Left colon (tissue), 2 donors: ENCODE results near the gene RSKR. TPM values are rescaled to one million over a fixed set of nuclear protein-coding genes. Genes with fewer than 3 reads are reported as not detected.
A peak's percentile ranks its signal among the peaks of the same experiment; 100 is the strongest.

Source experiments
- ATAC-seq: fragments of 200-7000 bp; cut with Tn5 transposase; one replicate; pipeline ENCODE4 v1.9.1; 2020; ENCODE audit warnings: mild to moderate bottlenecking, moderate library complexity
- DNase-seq, 2 donors: peaks; one replicate each; pipeline ENCODE4 v3.0.0-alpha.2; 2020
- intact Hi-C, 2 donors: fragments of 100-400 bp; cut with DNase I in 1 of 2; cut with micrococcal nuclease in 1 of 2; formaldehyde crosslinking; loops; one replicate each; pipeline versions ENCODE4 v1.11.2 to v1.14.0; 2022; cut with DNase I, micrococcal nuclease
- total RNA-seq, 2 donors: library from RNA; stranded (reverse); fragmentation: NEBNext Ultra II Directional; extraction: Animal tissue kit (Norgen Biotek cat#: 25700); gene quantifications; one replicate each; pipeline ENCODE4 v1.2.1, GENCODE V29; 2021
- donor health status: DM: no; HTN: no; CAD: no.
- donor health status: DM: yes; HTN: yes; CAD: no.

The RSKR gene
- total RNA-seq, 2 donors from 2014 or later = 10.2 to 13.5 TPM

GRCh38 chr17:28570716-28571360 is 43.1 kb downstream of the RSKR start:
- DNase-seq (peak; percentile 58 to 63), ATAC-seq (peak; percentile 57)
- intact Hi-C loops = no loop called here

- no peak for DNase-seq
- intact Hi-C loops = no loop called here
- no peak for ATAC-seq
Measured at GRCh38 chr17:28569446-28569845, 44.5 kb downstream of the RSKR start.

GRCh38 chr17:28567604-28568003 is 46.4 kb downstream of the RSKR start:
- intact Hi-C loops = no loop called here
- no peak for ATAC-seq
- no peak for DNase-seq

- ATAC-seq (no peak), DNase-seq (no peak)
- intact Hi-C loops = no loop called here
Measured at GRCh38 chr17:28563475-28563874, 50.5 kb downstream of the RSKR start.

Other genes starting within 250 kb of the RSKR start
- not detected for gene SEBOX, start 249.0 kb downstream of the RSKR start, total RNA-seq
- under 1 TPM in 1 of 2 donors, not detected in 1; 0.11 TPM for gene VTN, start 243.9 kb downstream of the RSKR start, total RNA-seq
- 10 to 100 TPM; 11.7 to 12.7 TPM for gene SARM1, start 242.5 kb downstream of the RSKR start, total RNA-seq
- 10 to 100 TPM in 1 of 2 donors, 1 to 10 TPM in 1; 6.3 to 17.5 TPM for gene SLC46A1, start 208.0 kb downstream of the RSKR start, total RNA-seq
- gene SLC13A2, start 140.5 kb downstream of the RSKR start, total RNA-seq = 10 to 100 TPM; 24.4 to 26.5 TPM
- under 1 TPM; 0.36 to 0.64 TPM for gene FOXN1, start 107.8 kb downstream of the RSKR start, total RNA-seq
- 10 to 100 TPM; 26.7 to 32.4 TPM for gene UNC119, start 61.6 kb downstream of the RSKR start, total RNA-seq
- gene PIGS, start 42.7 kb downstream of the RSKR start, total RNA-seq = 10 to 100 TPM; 82.5 to 94.6 TPM
- gene ALDOC, start 37.3 kb downstream of the RSKR start, total RNA-seq = 10 to 100 TPM; 26.0 to 38.6 TPM
- 10 to 100 TPM in 1 of 2 donors, 1 to 10 TPM in 1; 9.7 to 24.4 TPM for gene SPAG5, start 15.2 kb downstream of the RSKR start, total RNA-seq
- 100 to 1,000 TPM; 129 to 135 TPM for gene BLTP2, start 31.0 kb upstream of the RSKR start, total RNA-seq
- gene SDF2, start 47.7 kb upstream of the RSKR start, total RNA-seq = 10 to 100 TPM; 51.1 to 52.3 TPM
- 10 to 100 TPM; 43.8 to 50.5 TPM for gene SUPT6H, start 48.0 kb upstream of the RSKR start, total RNA-seq
- gene PROCA1, start 97.7 kb upstream of the RSKR start, total RNA-seq = 1 to 10 TPM; 1.4 to 1.8 TPM
- 10 to 100 TPM in 1 of 2 donors, 1 to 10 TPM in 1; 6.9 to 17.4 TPM for gene RAB34, start 103.7 kb upstream of the RSKR start, total RNA-seq
- 1,000 to 10,000 TPM; 1,131 to 1,234 TPM for gene RPL23A, start 105.8 kb upstream of the RSKR start, total RNA-seq
- 10 to 100 TPM in 1 of 2 donors, 1 to 10 TPM in 1; 7.1 to 12.8 TPM for gene TLCD1, start 112.0 kb upstream of the RSKR start, total RNA-seq
- gene NEK8, start 114.6 kb upstream of the RSKR start, total RNA-seq = 1 to 10 TPM; 5.6 to 5.7 TPM
- gene TRAF4, start 129.8 kb upstream of the RSKR start, total RNA-seq = 100 to 1,000 TPM; 116 to 136 TPM
- 10 to 100 TPM; 28.9 to 33.0 TPM for gene FAM222B, start 228.6 kb upstream of the RSKR start, total RNA-seq
- 10 to 100 TPM; 30.8 to 33.9 TPM for gene ERAL1, start 240.8 kb upstream of the RSKR start, total RNA-seq